ENCODE results near the gene AVPI1. TPM values are rescaled to one million over a fixed set of nuclear protein-coding genes. Genes with fewer than 3 reads are reported as not detected.

The AVPI1 gene
- total and polyA plus RNA-seq, 4 donors: 6.6 to 22.1 (median 11.9) TPM

DNA sequence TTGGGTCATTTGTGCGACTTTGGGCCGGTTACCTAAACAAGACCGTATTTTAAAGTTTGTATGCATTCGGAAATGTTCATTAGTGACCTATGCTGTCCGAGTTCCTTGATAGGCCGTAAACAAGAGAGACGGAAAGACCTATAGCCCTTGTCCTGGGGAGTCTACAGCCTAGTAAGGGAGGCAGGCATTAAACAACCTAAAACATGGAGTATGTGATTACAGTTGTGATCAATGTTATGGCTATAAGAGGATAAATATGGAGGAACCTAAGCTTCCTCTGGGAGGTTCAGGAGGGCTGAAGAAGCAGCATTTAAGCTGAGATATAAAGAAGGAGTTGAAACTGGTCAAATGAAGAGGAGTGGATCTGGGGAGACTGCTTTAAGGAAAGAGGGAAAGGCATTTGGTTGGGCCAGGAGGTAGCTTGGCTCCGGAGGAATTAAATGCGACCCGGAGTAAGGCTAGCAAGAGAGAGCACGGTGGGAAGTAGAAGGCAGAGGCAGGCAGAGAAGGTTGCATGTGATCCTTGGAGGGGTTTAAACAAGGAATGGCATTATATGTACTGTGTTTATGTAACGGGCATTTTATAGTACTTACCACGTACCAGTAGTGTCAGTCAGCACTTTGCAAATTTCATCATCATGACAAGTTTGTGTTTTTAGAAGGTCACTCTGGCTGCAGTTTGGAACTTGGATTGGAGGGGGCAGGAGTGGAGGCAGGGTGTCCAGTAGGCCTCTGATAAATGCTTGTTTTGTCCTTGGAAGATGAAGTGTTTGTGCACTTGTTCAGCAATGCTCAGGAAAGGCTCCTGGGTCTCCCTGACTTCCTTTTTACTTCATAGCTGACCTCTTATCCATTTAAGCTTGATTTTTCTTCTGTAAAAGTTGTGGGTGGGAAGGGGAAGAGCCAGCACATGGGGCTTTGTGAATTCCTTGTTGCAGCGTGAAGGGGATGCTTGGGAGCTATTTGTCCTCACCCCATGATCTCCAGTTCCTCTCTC lies 1.0 kb upstream of the AVPI1 start:
- Histone ChIP-seq H3K27me3 (ENCODE audit: control insufficient read depth in 4 of 4, insufficient read depth in 4 of 4, low read length in 3 of 4) (no peaks in the 10 kb centered on the region), H3K9ac (ENCODE audit: low read depth in 1 of 2, low read length in 2 of 2) (peak overlapping the region in 1 of 2 donors; percentile 61), H3K27ac (ENCODE audit: low read depth in 1 of 2, low read length in 2 of 2) (peak overlapping the region; percentile 76 to 86), H3K4me1 (ENCODE audit: control insufficient read depth in 4 of 4, insufficient read depth in 4 of 4, low read length in 3 of 4) (peaks cover 8 to 39% (median 20%) of the 10 kb centered on the region in 4 donors), H3K36me3 (ENCODE audit: control insufficient read depth in 4 of 4, insufficient read depth in 3 of 4, low read depth in 1 of 4, low read length in 3 of 4) (no peaks in the 10 kb centered on the region), H3K4me3 (ENCODE audit: low read depth in 1 of 3, low read length in 3 of 3) (peak overlapping the region in 2 of 3 donors; percentile 26 to 59), H3K9me3 (ENCODE audit: control insufficient read depth in 4 of 4, low read length in 3 of 4) (no peaks in the 10 kb centered on the region)
- WGBS: 38% methylated on average over 14 of the region's 14 CpGs
- TF ChIP-seq REST (IDR thresholded peaks at IDR 0.05): peak; percentile 56
- TF ChIP-seq RXRA (IDR thresholded peaks at IDR 0.05): peak; percentile 9 to 57
- TF ChIP-seq JUND (IDR thresholded peaks at IDR 0.05): peak in 1 of 2 donors; percentile 34
- TF ChIP-seq SP1 (IDR thresholded peaks at IDR 0.05): peak; percentile 63
- TF ChIP-seq ATF3 (IDR thresholded peaks at IDR 0.05): peak; percentile 72
- TF ChIP-seq HNF4A (conservative IDR thresholded peaks at IDR 0.05): peak; percentile 64 to 78
- TF ChIP-seq FOXA2 (IDR thresholded peaks at IDR 0.05): no peak
- peak in 1 of 2 donors; percentile 21 for TF ChIP-seq EGR1 (IDR thresholded peaks at IDR 0.05; ENCODE audit: low read depth in 2 of 2)
- TF ChIP-seq HNF4G (IDR thresholded peaks at IDR 0.05): no peak
- peak; percentile 30 for TF ChIP-seq YY1 (IDR thresholded peaks at IDR 0.05)
- DNase-seq (ENCODE audit: low spot score): no peak

GRCh38 chr10:97686301-97686961 lies 610 bp downstream of the AVPI1 start:
- Histone ChIP-seq H3K4me3 (ENCODE audit: low read depth in 1 of 3, low read length in 3 of 3) (peak overlapping the region; percentile 59 to 97 (median 88)), H3K9ac (ENCODE audit: low read depth in 1 of 2, low read length in 2 of 2) (peak overlapping the region; percentile 61 to 95), H3K4me1 (ENCODE audit: control insufficient read depth in 4 of 4, insufficient read depth in 4 of 4, low read length in 3 of 4) (peaks cover 8 to 47% (median 31%) of the 10 kb centered on the region in 4 donors), H3K27ac (ENCODE audit: low read depth in 1 of 2, low read length in 2 of 2) (peak overlapping the region; percentile 94 to 97), H3K36me3 (ENCODE audit: control insufficient read depth in 4 of 4, insufficient read depth in 3 of 4, low read depth in 1 of 4, low read length in 3 of 4) (no peaks in the 10 kb centered on the region), H3K9me3 (ENCODE audit: control insufficient read depth in 4 of 4, low read length in 3 of 4) (no peaks in the 10 kb centered on the region), H3K27me3 (ENCODE audit: control insufficient read depth in 4 of 4, insufficient read depth in 4 of 4, low read length in 3 of 4) (no peaks in the 10 kb centered on the region)
- no peak for DNase-seq (ENCODE audit: low spot score)
- WGBS: 5% methylated on average over 14 of the region's 14 CpGs
- TF ChIP-seq RAD21 (IDR thresholded peaks at IDR 0.05): no peak
- TF ChIP-seq, protein P1, sequence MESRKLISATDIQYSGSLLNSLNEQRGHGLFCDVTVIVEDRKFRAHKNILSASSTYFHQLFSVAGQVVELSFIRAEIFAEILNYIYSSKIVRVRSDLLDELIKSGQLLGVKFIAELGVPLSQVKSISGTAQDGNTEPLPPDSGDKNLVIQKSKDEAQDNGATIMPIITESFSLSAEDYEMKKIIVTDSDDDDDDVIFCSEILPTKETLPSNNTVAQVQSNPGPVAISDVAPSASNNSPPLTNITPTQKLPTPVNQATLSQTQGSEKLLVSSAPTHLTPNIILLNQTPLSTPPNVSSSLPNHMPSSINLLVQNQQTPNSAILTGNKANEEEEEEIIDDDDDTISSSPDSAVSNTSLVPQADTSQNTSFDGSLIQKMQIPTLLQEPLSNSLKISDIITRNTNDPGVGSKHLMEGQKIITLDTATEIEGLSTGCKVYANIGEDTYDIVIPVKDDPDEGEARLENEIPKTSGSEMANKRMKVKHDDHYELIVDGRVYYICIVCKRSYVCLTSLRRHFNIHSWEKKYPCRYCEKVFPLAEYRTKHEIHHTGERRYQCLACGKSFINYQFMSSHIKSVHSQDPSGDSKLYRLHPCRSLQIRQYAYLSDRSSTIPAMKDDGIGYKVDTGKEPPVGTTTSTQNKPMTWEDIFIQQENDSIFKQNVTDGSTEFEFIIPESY (IDR thresholded peaks at IDR 0.05): no peak
- no peak for TF ChIP-seq TAF1 (conservative IDR thresholded peaks at IDR 0.05)
- no peak for TF ChIP-seq EGR1 (IDR thresholded peaks at IDR 0.05; ENCODE audit: low read depth in 2 of 2)
- TF ChIP-seq RXRA (IDR thresholded peaks at IDR 0.05): no peak
- TF ChIP-seq HNF4A (conservative IDR thresholded peaks at IDR 0.05): no peak
- TF ChIP-seq FOXA2 (IDR thresholded peaks at IDR 0.05): no peak
- TF ChIP-seq, protein P2, sequence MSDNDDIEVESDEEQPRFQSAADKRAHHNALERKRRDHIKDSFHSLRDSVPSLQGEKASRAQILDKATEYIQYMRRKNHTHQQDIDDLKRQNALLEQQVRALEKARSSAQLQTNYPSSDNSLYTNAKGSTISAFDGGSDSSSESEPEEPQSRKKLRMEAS (IDR thresholded peaks at IDR 0.05): no peak
- no peak for TF ChIP-seq NR2F2 (IDR thresholded peaks at IDR 0.05)
- TF ChIP-seq JUND (IDR thresholded peaks at IDR 0.05): no peak
- TF ChIP-seq, protein P3, sequence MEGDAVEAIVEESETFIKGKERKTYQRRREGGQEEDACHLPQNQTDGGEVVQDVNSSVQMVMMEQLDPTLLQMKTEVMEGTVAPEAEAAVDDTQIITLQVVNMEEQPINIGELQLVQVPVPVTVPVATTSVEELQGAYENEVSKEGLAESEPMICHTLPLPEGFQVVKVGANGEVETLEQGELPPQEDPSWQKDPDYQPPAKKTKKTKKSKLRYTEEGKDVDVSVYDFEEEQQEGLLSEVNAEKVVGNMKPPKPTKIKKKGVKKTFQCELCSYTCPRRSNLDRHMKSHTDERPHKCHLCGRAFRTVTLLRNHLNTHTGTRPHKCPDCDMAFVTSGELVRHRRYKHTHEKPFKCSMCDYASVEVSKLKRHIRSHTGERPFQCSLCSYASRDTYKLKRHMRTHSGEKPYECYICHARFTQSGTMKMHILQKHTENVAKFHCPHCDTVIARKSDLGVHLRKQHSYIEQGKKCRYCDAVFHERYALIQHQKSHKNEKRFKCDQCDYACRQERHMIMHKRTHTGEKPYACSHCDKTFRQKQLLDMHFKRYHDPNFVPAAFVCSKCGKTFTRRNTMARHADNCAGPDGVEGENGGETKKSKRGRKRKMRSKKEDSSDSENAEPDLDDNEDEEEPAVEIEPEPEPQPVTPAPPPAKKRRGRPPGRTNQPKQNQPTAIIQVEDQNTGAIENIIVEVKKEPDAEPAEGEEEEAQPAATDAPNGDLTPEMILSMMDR (IDR thresholded peaks at IDR 0.05; ENCODE audit: low read depth, low read length, missing input control): no peak
- TF ChIP-seq REST (IDR thresholded peaks at IDR 0.05): no peak
- TF ChIP-seq FOXA1 (IDR thresholded peaks at IDR 0.05): no peak
- TF ChIP-seq YY1 (IDR thresholded peaks at IDR 0.05): no peak

All from liver (tissue), 9 donors.